ENCODE measurements around the gene FHOD3. TPM values are rescaled to one million over a fixed set of nuclear protein-coding genes. Genes with fewer than 3 reads are reported as not detected.

Gene FHOD3
- total RNA-seq, 1 experiment from 2014 or later = 10.6 TPM

GRCh38 chr18:36756242-36756641 lies 458.7 kb downstream of the FHOD3 start:
- CTCF ChIA-PET = interaction anchor here (1.0 kb wide), 1 partner anchor 65 kb away, joined by 4 read pairs; no protein-coding TSS in a partner anchor
- H2AFZ ChIP-seq = no peak overlapping the region
- no peak overlapping the region for H3K4me3 ChIP-seq
- DNase-seq = peak; percentile 19 to 49
- H4K20me1 ChIP-seq (ENCODE audit: insufficient read depth) = no peaks in the 10 kb centered on the region
- H3K4me2 ChIP-seq = no peak overlapping the region
- POLR2A ChIA-PET (ENCODE audit: unreplicated experiment) = no interaction called here
- peaks cover 7% of the 10 kb centered on the region; the same call in 1 of the 2 replicates for H3K4me1 ChIP-seq (replicated peaks; ENCODE audit: insufficient read depth)
- intact Hi-C loops (cut with micrococcal nuclease; ENCODE audit: unreplicated experiment) = loop anchor here (2.0 to 10.0 kb wide), 4 partner anchors 67 to 659 kb away; partner anchors contain the start of gene FHOD3
- BruUV-seq (replicated peaks) = no TSS peak
- no peaks in the 10 kb centered on the region for H3K9me3 ChIP-seq (ENCODE audit: insufficient read depth, low read depth)
- H3K79me2 ChIP-seq (ENCODE audit: low read depth) = no peaks in the 10 kb centered on the region
- no peaks in the 10 kb centered on the region for H3K36me3 ChIP-seq (ENCODE audit: low read depth)
- no peak overlapping the region for H3K27ac ChIP-seq
- H3K9me2 ChIP-seq (ENCODE audit: insufficient read depth) = no peaks in the 10 kb centered on the region
- H3F3A ChIP-seq (ENCODE audit: insufficient read depth, low read depth) = no peaks in the 10 kb centered on the region
- TF ChIP-seq EZH2 (IDR thresholded peaks at IDR 0.05; ENCODE audit: low read depth) = no peak
- no peak for TF ChIP-seq CTCF (conservative IDR thresholded peaks at IDR 0.05)
- H3K27me3 ChIP-seq (ENCODE audit: insufficient read depth, low read depth) = no peaks in the 10 kb centered on the region

- Histone ChIP-seq H3K4me3 (no peak overlapping the region), H3K9me3 (ENCODE audit: insufficient read depth, low read depth) (no peaks in the 10 kb centered on the region), H3K27ac (no peak overlapping the region), H3K4me2 (no peak overlapping the region), H3K27me3 (ENCODE audit: insufficient read depth, low read depth) (no peaks in the 10 kb centered on the region), H4K20me1 (ENCODE audit: insufficient read depth) (no peaks in the 10 kb centered on the region), H3K4me1 (replicated peaks; ENCODE audit: insufficient read depth) (peaks cover 7% of the 10 kb centered on the region; the same call in 1 of the 2 replicates), H3K9me2 (ENCODE audit: insufficient read depth) (no peaks in the 10 kb centered on the region), H3K36me3 (ENCODE audit: low read depth) (no peaks in the 10 kb centered on the region), H3K79me2 (ENCODE audit: low read depth) (no peaks in the 10 kb centered on the region), H2AFZ (no peak overlapping the region), H3F3A (ENCODE audit: insufficient read depth, low read depth) (no peaks in the 10 kb centered on the region)
- no peak for DNase-seq
- CTCF ChIA-PET = interaction anchor here (1.0 kb wide), 1 partner anchor 65 kb away, joined by 4 read pairs; no protein-coding TSS in a partner anchor
- POLR2A ChIA-PET (ENCODE audit: unreplicated experiment) = no interaction called here
- no peak for TF ChIP-seq EZH2 (IDR thresholded peaks at IDR 0.05; ENCODE audit: low read depth)
- peak; percentile 76 for TF ChIP-seq CTCF (conservative IDR thresholded peaks at IDR 0.05)
- intact Hi-C loops (cut with micrococcal nuclease; ENCODE audit: unreplicated experiment) = loop anchor here (2.0 to 10.0 kb wide), 4 partner anchors 68 to 660 kb away; partner anchors contain the start of gene FHOD3
- no TSS peak for BruUV-seq (replicated peaks)
Observed at GRCh38 chr18:36757081-36757480, 459.6 kb downstream of the FHOD3 start.

GRCh38 chr18:36757991-36758390 lies 460.5 kb downstream of the FHOD3 start:
- H3K4me2 ChIP-seq = no peak overlapping the region
- intact Hi-C loops (cut with micrococcal nuclease; ENCODE audit: unreplicated experiment) = loop anchor here (2.0 to 10.0 kb wide), 4 partner anchors 69 to 661 kb away; partner anchors contain the start of gene FHOD3
- no peaks in the 10 kb centered on the region for H3K79me2 ChIP-seq (ENCODE audit: low read depth)
- H2AFZ ChIP-seq = no peak overlapping the region
- H3K9me3 ChIP-seq (ENCODE audit: insufficient read depth, low read depth) = no peaks in the 10 kb centered on the region
- H3K27ac ChIP-seq = no peak overlapping the region
- H3K27me3 ChIP-seq (ENCODE audit: insufficient read depth, low read depth) = no peaks in the 10 kb centered on the region
- H3F3A ChIP-seq (ENCODE audit: insufficient read depth, low read depth) = no peaks in the 10 kb centered on the region
- POLR2A ChIA-PET (ENCODE audit: unreplicated experiment) = no interaction called here
- H3K36me3 ChIP-seq (ENCODE audit: low read depth) = no peaks in the 10 kb centered on the region
- H4K20me1 ChIP-seq (ENCODE audit: insufficient read depth) = no peaks in the 10 kb centered on the region
- H3K4me1 ChIP-seq (replicated peaks; ENCODE audit: insufficient read depth) = peaks cover 7% of the 10 kb centered on the region; the same call in 1 of the 2 replicates
- CTCF ChIA-PET = no interaction called here
- TF ChIP-seq CTCF (conservative IDR thresholded peaks at IDR 0.05) (no peak), EZH2 (IDR thresholded peaks at IDR 0.05; ENCODE audit: low read depth) (no peak)
- no TSS peak for BruUV-seq (replicated peaks)
- DNase-seq = no peak
- no peak overlapping the region for H3K4me3 ChIP-seq
- no peaks in the 10 kb centered on the region for H3K9me2 ChIP-seq (ENCODE audit: insufficient read depth)

All from PC-9 (cell line).